Measurements from ENCODE around the gene ABCG4.

GRCh38 chr11:119202554-119202953, 53.7 kb downstream of the ABCG4 start:
- TF ChIP-seq REST (IDR thresholded peaks at IDR 0.05; ENCODE audit: insufficient read depth in 1 of 2, low read depth in 2 of 2, low read length in 1 of 2) (no peak), CTCF (IDR thresholded peaks at IDR 0.05) (no peak), SIN3A (IDR thresholded peaks at IDR 0.05; ENCODE audit: borderline replicate concordance, insufficient read depth, low read depth, low read length) (no peak), POLR2AphosphoS5 (IDR thresholded peaks at IDR 0.05; ENCODE audit: low read depth, low read length) (no peak), TCF7L2 (IDR thresholded peaks at IDR 0.05; ENCODE audit: low read depth, low read length) (no peak)

Data from Panc1 (cell line).